GM18909 (cell line): ENCODE data around the gene TMEM161A.
A peak's percentile ranks its signal among the peaks of the same experiment; 100 is the strongest.
"Not testable (repeated sequence)": the region's sequence is repeated elsewhere in the genome, so short reads cannot be mapped to it uniquely, and the experiment has no call there.

Experiments used
- ATAC-seq: cut with Tn5 transposase; IDR thresholded peaks from one replicate; pipeline ENCODE4 v1.9.1; 2021; ENCODE audit warnings: mild to moderate bottlenecking; ENCODE audit not compliant: unreplicated experiment, poor library complexity

The TMEM161A gene

GRCh38 chr19:19138109-19138981 lies at the start of gene TMEM161A:
Gene TMEM161A (minus strand): TSS chr19:19138478. CDS start chr19:19138428, 50 bp downstream.
- peak; percentile 98 for ATAC-seq

GRCh38 chr19:19186742-19187141 lies 48.5 kb upstream of the TMEM161A start:
- no peak for ATAC-seq

GRCh38 chr19:19185853-19186740 lies 47.8 kb upstream of the TMEM161A start:
- no peak for ATAC-seq

- no peak for ATAC-seq
These were observed 43.3 kb upstream of the TMEM161A start for GRCh38 chr19:19181488-19181998.

- no peak for ATAC-seq
These were observed 41.5 kb upstream of the TMEM161A start for GRCh38 chr19:19179548-19180441.

- no peak for ATAC-seq
These were observed 38.7 kb upstream of the TMEM161A start for GRCh38 chr19:19176950-19177349.

GRCh38 chr19:19173243-19173642 lies 35.0 kb upstream of the TMEM161A start:
- not testable (repeated sequence) for ATAC-seq

- no peak for ATAC-seq
These were observed 33.7 kb upstream of the TMEM161A start for GRCh38 chr19:19171821-19172532.

- ATAC-seq: no peak
These were observed 32.8 kb upstream of the TMEM161A start for GRCh38 chr19:19170873-19171672.

GRCh38 chr19:19170053-19170872 lies 32.0 kb upstream of the TMEM161A start, which contains the start of gene MEF2B:
Gene MEF2B (minus strand): TSS chr19:19170263. CDS start chr19:19150735, 19,528 bp downstream.
- ATAC-seq: peak; percentile 88

GRCh38 chr19:19169236-19170052 lies 31.2 kb upstream of the TMEM161A start:
- ATAC-seq: peak; percentile 4

- no peak for ATAC-seq
These were observed 29.3 kb upstream of the TMEM161A start for GRCh38 chr19:19167612-19168011.

- no peak for ATAC-seq
These were observed 27.1 kb upstream of the TMEM161A start for GRCh38 chr19:19165396-19165795.

- no peak for ATAC-seq
These were observed 24.2 kb upstream of the TMEM161A start for GRCh38 chr19:19162495-19162894.

- no peak for ATAC-seq
These were observed 22.3 kb upstream of the TMEM161A start for GRCh38 chr19:19160461-19161035.

GRCh38 chr19:19159534-19159933 lies 21.3 kb upstream of the TMEM161A start:
- ATAC-seq: no peak
